GM21786 (cell line): ENCODE results near the gene PRKAG3.
"Not testable (repeated sequence)": the region's sequence is repeated elsewhere in the genome, so short reads cannot be mapped to it uniquely, and the experiment has no call there.

Experiments
- ATAC-seq: cut with Tn5 transposase; IDR thresholded peaks from one replicate; pipeline ENCODE4 v1.9.1; 2021; ENCODE audit not compliant: unreplicated experiment

Gene PRKAG3

DNA sequence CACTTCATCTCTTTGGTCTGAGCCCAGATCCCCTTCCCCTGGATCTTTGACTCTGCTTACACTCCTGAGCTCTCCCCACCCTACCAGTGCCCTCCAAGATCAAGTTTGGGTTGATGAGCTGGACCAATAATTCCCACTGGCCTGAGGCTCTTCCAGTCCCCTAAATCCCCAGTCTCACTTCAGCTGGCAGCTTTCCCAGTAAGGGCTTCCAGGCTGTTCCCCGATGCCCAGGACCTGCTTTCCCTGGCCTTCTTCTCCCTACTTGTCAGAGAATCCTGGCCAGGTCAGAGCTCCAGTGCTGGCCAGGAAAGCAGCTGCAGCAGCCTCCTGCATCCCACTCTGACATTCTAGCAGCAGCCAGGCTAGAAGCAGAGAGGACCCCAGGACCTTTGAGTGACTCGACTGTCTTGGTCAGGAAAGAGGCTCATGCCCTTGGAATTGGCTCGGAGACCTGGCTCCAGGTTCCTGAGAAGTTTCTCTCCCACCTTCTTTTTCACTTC lies 31.5 kb upstream of the PRKAG3 start:
- no peak for ATAC-seq

DNA sequence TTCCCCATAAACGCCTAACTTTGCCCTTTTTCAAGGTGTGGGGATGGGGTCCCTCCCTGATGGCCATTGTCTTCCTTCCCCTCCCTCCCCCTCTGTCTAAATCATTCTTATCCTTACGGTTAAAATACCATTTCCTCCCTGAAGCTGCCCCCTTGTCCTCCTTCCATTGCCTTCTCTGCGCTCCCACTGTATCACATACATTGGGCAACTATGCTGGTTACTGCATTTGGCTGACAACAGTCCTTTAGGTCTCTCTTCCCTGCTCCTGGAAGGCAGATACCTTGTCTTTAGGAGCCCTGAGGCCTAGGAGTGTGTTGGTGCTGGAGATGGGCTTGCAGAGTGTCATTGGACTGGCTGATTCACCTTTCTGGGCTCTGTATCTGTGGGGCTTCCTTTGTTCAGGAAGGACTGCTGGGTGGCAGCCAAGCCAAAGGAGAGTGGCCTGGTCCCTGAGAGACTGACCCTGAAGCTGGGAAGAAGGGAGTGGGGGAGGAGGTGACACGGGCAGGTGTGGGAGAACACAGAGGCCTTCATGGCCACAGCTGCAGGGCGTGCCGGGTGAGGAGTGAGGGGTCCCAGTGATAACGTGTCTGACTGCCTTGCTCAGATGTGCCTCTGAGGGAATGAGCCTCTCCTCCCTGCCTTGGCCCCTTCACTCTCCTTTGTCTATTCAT lies 30.2 kb upstream of the PRKAG3 start:
- no peak for ATAC-seq

DNA sequence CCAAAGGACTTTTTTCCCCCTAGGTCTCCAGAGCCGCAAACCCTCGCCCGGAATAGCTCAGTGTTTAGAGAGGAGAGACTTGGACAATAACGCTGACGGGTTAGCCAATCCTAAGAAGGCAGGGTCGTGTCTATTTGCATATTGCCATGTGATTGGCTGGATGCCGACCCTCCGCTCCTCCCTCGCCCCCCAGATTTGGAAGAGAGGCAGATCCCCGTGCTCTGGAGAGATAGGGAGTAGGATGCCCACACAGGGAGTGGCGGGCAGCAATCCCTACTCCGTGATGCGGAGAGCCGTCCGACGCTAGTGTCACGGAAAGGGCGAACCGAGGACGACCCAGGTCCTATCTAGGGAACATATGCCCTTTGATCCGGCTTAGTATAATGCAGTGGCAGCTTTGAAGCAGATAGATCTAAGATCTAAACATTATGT lies 29.4 kb upstream of the PRKAG3 start:
- no peak for ATAC-seq

DNA sequence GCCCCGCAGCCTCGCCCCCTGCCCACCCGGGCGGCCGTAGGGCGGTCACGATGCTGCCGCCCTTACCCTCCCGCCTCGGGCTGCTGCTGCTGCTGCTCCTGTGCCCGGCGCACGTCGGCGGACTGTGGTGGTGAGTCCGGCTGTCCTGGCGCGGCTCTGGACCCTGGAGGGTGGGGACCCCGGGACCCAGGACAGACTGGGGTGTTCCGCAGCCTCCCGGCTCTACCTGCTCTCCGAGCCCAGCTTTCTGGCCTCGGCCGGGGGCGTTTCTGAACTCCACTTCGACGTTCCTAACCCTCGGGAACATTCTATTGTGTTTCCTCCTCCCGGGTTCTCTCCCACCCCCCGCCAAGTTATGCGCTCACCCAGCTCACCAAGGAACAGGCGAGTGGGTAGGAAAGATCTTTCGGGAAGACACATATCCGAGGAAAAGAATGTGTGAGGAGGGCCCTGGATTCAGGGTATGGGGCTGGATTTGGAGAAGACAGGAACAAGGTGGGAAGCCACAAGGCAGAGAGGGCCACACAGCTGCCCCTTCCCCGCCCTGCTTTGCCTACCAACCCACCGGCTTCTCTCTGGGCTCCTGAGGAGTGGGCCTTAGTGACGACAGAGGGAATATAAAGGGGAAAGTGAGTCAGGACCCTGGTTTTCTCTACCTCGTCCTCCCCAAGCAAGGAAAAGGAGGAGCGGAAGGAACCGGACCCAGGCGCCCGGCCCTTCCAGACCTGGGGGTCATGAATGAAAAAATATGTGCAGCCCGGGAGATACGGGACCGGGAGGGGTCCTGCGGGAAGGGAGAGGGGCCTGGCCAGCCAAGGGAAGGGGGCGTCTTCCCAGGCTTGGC lies 28.6 kb upstream of the PRKAG3 start:
- ATAC-seq = no peak

DNA sequence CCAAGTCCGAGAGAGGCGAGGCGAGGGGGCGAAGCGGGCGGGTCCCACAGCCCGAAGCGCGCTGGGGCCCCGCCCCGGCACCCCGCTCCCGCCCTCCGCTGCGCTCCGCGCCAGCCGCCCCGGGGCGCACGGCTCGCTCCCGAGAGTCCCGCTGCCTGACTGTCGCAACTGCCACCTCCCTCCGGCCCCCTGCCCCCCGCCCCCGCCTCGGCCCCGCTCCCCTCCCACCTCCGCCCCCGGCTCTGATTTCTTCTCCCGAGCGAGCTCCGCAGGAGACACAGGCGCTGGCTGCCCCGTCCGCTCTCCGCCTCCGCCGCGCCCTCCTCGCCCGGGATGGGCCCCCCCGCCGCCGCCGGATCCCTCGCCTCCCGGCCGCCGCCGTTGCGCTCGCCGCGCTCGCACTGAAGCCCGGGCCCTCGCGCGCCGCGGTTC lies 28.0 kb upstream of the PRKAG3 start, which contains the start of gene WNT6:
Gene WNT6 (plus strand): TSS at position 250 of the 432 bp plus-strand sequence. CDS start 233 bp downstream, outside the sequence.
- no peak for ATAC-seq

DNA sequence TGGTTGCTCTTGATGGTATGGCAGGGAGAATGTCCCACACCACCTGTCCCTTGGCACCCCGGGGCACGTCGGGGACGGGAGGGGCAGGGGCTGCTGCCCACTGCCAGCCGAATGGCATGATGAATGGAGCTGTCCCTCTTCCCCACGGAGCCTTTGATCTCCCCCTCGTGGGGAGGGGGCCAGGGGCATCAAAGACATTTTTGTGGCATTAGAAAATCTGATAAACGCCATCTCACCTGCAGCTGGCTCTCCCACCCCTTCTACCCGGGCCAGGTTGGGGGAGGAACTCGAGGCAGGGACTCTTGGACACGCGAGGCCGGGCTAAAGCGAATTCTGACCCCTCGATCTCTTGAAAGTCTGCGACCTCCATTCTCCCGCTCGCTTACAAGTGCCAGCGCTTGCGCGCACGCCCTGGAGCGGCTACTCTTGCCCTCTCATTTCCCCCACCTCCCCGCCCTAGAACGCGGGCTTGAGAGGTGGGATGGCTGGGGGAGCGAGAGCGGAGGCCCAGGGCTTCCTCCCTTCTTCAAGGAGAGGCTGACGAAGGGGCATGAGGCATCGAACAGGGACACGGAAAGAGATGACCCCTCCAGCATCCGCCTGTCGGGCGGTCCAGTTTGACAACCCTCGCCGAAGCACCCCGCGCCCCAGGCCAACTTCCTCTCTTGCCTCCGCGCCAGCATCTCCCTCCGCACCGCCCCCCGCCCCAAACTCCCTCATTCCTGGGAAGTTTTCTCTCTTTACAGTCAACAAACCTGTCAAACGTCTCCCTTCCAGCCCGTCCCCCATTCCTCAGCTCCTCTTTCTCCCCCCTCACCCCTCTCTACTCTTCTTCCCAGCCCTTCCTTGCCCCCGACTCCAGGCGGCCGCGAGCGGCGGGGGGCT lies 27.3 kb upstream of the PRKAG3 start:
- no peak for ATAC-seq

DNA sequence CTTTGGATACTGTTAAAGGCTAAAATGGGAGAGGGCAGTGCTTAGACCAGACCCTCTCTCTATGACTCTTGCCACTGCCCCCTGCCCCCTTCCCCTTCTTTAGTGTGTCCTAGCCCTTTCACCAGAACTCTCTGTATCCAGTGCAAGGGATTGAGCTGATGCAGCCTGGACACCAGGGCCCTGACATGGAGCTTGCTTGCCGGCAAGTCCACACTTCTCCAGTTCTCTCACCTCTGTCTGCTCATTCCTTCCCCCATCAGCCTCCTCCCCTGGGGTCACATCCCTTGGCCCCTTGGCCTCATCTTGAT lies 26.5 kb upstream of the PRKAG3 start:
- ATAC-seq = no peak

DNA sequence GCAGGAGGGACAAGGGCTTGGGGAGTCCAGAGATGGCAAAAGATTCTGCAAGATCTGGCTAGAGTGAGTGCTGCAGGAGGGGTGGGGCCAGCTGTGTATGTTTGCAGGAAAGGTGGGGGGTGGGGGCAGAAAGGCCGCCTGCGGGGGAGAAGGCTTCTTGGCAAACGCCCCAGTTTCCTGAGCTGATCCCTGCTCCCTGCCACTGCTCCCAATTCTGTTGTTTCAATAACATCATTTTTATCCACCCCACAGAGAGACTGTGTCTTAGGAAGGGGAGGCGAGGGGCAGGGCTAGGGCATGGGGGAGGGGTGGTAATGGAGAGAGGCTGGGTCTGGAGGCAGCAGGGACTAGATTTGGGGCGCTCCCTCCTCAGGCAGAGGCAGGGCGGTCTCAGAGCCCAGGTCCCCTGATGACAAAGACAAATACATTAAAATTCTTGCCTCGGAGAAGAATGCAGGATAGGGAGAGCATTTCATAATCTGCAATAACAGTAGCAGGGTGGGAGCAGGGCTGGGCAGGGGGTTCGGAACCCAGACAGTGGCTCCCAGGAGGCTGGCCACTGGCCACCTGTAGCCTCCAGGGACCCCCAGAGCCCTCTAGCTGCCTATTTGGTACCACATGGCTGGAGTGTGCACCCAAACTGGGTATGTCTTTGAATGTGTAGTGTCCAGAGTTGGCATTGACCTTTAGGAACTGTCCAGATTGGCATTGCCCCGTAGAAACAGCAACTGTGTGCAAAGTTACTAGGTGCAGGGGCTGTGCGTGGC lies 26.0 kb upstream of the PRKAG3 start:
- no peak for ATAC-seq

DNA sequence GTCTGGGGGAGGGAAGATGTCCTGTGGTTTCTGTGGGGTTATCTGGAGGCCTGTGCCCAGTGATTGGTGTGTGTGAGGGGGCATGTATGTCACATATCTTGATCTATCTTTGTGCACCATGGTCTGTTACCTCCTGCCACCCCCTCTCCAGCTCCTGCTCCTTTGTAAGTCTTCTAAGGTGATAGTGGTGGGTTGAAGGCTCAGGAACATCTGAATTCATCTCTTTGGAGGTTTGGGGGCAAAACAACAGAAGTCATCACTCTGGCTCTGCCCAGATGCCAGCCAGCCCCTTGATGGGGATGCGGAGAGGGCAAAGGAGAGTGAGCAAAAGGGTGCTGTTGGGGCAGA lies 25.3 kb upstream of the PRKAG3 start:
- ATAC-seq = no peak

DNA sequence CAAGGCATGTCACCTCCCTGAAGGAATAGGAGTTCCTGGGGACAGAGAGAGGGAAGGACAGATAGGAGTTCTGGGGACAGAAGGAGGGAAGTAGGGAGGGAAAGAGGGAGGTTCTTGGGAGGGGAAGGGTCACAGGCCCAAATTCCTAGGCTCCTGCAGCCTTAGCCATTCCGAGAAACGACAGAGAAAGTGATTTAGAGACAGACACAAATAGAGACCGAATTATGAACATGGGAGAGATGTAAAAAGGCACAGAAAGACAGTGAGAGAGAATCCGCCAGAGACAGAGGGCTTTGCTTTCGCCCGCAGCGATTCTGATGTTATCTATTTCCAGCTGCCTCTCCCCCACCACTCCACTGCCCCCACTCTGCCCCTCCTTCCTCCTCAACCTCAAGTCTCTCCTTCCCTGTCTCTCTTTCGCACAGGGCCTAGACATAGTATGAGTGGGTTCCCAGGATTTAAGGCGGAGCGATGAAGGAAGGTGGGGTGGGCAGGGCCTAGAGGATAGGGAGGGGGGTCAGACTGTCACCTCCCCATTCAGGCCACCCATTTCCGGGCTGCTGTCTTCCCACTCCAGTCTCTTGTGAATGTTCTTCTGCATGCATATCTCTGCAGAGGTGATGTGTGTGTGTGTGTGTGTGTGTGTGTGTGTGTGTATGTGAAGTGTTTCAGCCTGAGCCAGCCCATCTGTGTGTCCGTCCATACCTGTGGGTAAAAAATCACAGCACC lies 24.7 kb upstream of the PRKAG3 start:
- ATAC-seq = no peak

DNA sequence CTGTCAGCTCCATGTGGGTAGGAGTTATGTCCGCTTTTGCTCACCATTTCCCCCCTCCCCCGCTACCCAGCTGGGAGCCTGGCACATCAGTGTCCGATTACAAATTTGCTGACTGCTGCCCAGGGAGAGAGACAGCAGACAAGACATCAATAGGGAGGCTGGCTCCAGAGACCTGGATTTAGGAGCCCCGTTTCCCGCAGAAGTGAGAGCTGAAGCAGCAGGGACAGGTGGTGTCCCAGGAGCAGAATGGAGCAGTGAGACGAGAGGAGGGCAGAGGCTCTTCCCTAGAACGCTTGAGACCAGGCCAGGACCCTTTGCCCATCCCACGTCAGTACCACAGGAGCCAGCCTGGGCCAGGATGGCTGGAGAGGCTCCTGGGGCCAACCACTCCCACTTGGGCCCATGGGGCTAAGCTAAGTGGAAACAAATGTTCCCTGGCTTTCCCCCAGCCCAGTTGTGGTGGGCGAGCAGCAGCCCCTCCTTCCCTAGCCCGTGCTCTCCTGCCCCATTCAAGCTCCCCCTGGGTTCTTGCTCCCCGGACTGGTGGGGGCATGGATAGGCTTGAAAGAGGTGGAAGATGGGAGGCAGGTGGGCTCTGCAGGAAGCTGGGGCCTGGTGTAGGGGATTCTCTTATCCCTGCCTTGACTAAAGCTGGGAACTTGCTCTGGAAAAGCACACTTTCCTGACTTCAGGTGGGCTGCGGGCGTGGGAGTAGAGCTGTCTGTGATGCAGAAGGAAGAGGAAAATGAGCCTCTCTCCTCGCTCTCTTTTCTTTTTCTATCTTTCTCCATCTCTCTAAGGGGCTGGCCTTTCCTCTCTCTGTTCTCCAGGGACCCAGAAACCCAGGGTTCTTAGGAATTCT lies 23.9 kb upstream of the PRKAG3 start:
- ATAC-seq = no peak

DNA sequence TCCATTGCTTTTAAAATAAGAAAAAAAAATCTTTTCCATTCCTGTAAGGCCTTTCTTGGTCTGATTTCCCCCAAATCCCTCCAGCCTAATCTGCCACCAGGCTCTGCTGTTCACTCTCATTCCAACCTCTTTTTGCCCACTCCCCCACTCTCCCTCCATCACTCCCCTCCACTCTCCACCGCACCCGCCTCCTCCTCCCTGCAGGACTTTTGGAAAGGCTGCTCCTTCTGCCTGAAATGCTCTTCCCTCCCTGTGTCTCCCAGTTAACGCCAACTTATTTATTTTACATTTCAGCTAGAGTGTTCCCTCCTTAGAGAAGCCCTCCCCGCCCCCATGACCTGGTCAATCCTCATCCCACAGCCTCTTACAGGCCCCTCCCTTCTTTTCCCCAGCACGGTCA lies 23.3 kb upstream of the PRKAG3 start:
- no peak for ATAC-seq

DNA sequence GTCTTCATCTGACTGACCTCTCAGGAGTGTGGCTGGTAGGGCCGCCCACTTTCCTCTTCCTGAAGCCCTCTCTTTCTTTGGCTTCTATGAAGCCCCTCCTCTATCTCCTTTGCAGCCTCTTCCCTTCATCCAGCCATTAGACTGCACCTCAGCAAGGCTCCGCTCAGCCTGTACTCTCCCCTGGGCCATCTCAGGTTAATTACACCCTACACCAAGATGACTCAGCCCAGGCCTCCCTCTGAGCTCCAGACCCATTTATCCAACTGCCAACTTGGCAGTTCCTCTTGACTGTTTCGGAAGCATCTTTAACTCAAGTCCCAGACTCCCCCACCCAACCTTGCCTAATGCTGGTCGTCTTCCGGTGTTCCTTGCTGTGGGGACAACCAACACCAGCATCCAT lies 22.2 kb upstream of the PRKAG3 start:
- ATAC-seq = no peak

DNA sequence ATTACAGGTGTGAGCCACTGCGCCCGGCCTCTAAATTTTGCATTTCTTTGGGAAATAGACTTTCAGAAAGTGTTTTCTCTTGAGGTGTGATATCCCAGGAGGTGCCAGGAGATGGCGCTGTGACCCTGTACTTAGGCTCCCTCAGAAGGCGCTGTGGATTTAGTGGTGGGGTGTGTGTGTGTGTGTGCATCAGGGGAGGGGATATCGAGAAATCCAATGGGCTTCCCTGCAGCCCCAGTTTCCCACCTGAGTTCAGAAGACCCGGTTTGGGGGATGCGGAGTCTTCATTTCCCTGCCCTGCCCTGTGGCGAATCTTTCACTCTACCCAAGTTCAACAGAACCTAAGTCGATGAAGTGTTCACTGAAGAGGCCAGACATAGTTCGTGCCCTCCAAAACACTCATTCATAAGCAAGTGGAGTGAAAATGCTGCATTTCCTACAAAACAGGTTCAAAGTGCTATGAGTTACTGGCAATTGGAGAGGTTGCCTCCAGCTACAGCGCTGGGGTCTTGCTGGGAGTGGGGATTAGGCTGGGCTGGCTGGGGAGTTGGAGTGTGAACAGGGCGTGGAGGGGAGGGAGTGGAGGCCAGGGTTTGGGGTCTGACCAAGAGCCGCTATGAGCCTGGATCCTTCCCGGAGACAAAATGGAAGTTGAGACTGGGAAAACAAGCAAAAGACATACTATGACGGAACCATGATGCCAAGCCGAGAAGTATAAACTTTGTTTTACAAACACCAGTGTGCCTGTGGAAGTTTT lies 21.5 kb upstream of the PRKAG3 start:
- peak; percentile 58 for ATAC-seq

DNA sequence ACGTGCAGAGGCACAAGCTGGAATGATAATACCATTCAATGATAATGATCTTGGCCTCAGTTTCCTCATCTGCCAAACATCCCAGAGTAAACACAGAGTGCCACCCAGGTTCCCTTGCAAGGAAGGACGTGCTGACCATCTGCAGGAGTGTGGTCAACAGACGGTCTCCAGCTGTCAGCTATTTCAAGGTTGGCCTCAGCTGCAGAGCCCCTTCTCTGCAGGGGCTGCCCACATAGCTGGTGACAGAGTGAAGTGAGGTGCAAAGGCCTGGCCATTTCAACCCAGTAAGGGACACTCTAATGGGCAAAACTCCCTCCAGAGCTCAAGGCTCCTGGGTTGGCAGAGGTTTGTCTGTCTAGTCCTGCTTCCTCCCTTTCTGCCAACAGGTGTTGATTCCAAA lies 19.7 kb upstream of the PRKAG3 start:
- no peak for ATAC-seq

DNA sequence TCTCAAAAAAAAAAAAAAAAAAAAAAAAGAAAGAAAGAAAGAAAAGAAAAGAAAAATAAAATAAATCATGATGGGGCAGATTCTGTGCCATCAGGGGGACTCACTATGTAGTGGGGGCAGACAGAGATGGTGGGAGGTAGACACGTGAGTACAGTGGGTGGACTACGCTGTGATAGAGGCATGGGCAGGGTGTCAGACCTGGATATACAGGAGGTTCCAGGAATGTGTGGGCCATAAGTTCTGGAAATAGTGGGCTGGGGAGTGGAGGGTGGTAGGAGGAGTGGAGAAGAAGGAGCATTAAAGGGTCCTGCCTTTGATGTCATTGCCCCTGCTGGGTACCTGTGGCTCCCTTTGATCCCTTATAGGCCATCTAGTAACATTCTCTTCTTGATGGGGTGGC lies 19.2 kb upstream of the PRKAG3 start:
- no peak for ATAC-seq

DNA sequence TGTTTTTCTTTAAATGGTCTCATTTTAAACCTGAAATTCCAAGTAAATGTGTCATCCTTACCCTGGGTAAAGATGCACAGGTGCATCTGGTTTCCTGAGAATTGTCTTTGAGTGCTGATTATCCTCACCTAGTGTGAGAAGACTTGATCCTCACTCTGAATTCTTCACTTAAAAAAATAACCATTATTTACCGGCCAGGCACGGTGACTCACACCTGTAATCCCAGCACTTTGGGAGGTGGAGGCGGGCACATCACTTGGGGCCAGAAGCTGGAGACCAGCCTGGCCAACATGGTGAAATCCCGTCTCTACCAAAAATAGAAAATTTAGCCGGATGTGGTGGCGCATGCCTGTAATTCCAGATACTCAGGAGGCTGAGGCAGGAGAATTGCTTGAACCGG lies 18.1 kb upstream of the PRKAG3 start:
- ATAC-seq = no peak

DNA sequence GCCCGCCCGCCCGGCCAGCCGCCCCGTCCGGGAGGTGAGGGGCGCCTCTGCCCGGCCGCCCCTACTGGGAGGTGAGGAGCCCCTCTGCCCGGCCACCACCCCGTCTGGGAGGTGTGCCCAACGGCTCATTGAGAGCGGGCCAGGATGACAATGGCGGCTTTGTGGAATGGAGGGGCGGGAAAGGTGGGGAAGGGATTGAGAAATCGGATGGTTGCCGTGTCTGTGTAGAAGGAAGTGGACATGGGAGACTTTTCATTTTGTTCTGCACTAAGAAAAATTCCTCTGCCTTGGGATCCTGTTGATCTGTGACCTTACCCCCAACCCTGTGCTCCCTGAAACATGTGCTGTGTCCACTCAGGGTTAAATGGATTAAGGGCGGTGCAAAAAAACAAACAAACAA lies 15.4 kb upstream of the PRKAG3 start:
- ATAC-seq = not testable (repeated sequence)
